GM18861 (cell line): ENCODE results near the gene KREMEN2.

Experiments used
- ATAC-seq: cut with Tn5 transposase; IDR thresholded peaks from one replicate; pipeline ENCODE4 v1.9.1; 2021; ENCODE audit not compliant: unreplicated experiment

KREMEN2 gene

GRCh38 chr16:2976201-2976600 is 12.1 kb downstream of the KREMEN2 start:
- ATAC-seq = no peak

- no peak for ATAC-seq
Observed at GRCh38 chr16:2976673-2977072, 12.6 kb downstream of the KREMEN2 start.

GRCh38 chr16:2977440-2977839 is 13.4 kb downstream of the KREMEN2 start:
- ATAC-seq = no peak

GRCh38 chr16:2979669-2980226 is 15.7 kb downstream of the KREMEN2 start:
- no peak for ATAC-seq

GRCh38 chr16:2980227-2981176 is 16.4 kb downstream of the KREMEN2 start, which contains the start of gene PKMYT1:
Gene PKMYT1 (minus strand): TSS chr16:2980446. CDS start chr16:2979657, 789 bp downstream.
- peak; percentile 75 for ATAC-seq

- ATAC-seq = no peak
Observed at GRCh38 chr16:2981177-2981898, 17.3 kb downstream of the KREMEN2 start.

GRCh38 chr16:2981899-2982250 is 17.8 kb downstream of the KREMEN2 start:
- no peak for ATAC-seq

GRCh38 chr16:2982402-2982801 is 18.3 kb downstream of the KREMEN2 start:
- no peak for ATAC-seq

GRCh38 chr16:2983706-2984136 is 19.6 kb downstream of the KREMEN2 start:
- ATAC-seq = no peak

- no peak for ATAC-seq
Observed at GRCh38 chr16:2985462-2985861, 21.4 kb downstream of the KREMEN2 start.

GRCh38 chr16:2985893-2986355 is 21.8 kb downstream of the KREMEN2 start:
- ATAC-seq = no peak

- no peak for ATAC-seq
Observed at GRCh38 chr16:2986623-2987188, 22.6 kb downstream of the KREMEN2 start.

- no peak for ATAC-seq
Observed at GRCh38 chr16:2987286-2987685, 23.2 kb downstream of the KREMEN2 start.

GRCh38 chr16:2987833-2988232 is 23.8 kb downstream of the KREMEN2 start:
- ATAC-seq = no peak

GRCh38 chr16:2988590-2989099 is 24.6 kb downstream of the KREMEN2 start:
- no peak for ATAC-seq

- ATAC-seq = no peak
Observed at GRCh38 chr16:2990891-2991290, 26.8 kb downstream of the KREMEN2 start.

GRCh38 chr16:2991566-2992261 is 27.6 kb downstream of the KREMEN2 start:
- ATAC-seq = no peak

GRCh38 chr16:2992383-2993081 is 28.5 kb downstream of the KREMEN2 start:
- ATAC-seq = no peak

GRCh38 chr16:2996298-2996697 is 32.2 kb downstream of the KREMEN2 start:
- ATAC-seq = no peak

GRCh38 chr16:2999929-3000328 is 35.9 kb downstream of the KREMEN2 start:
- ATAC-seq = no peak
